COR-L47 (cell line): ENCODE results near the gene SKA1.

Experiments
- DNase-seq: peaks from one replicate; lab custom pipeline; 2025; lab: John Stamatoyannopoulos, UW

Gene SKA1

DNA sequence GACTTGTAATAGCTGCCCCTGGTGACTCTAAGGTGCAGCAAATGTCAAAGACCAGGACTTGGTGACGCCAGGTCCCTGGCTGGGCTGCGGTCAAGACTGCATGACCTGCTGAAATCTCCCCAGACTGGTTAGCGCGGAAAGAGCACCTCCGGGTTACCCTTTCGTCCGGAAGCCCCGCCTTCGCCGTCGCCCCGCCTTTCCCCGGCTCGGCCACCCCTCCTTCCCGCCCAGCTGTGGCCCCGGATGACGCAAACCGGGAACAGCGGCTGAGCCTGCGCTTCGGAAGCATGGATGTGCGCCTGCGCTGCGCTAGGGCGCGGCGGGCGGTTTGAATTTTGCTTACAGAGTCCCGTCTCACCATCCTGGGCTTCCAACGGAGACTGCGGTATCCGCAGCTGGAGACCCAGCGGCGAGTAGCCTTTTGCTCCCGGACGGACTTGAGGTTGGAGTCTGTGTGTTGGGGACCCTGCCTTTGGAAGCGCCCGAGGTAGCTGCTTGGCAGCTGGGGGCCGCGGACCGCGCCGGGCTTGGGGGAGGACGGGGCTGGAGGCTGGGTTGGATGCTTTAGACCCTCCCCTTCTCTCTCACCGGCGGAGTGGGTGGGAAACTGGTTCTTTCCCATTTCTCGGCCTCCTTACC, at the start of gene SKA1:
SKA1 (plus strand) TSS at position 294 of the 639 bp plus-strand sequence. CDS start 785 bp downstream, outside the sequence.
- DNase-seq = peak; percentile 97

GRCh38 chr18:50327983-50328382, 46.9 kb upstream of the SKA1 start:
- no peak for DNase-seq

GRCh38 chr18:50330176-50330575, 44.7 kb upstream of the SKA1 start:
- no peak for DNase-seq

GRCh38 chr18:50331691-50332090, 43.2 kb upstream of the SKA1 start:
- DNase-seq = no peak

DNA sequence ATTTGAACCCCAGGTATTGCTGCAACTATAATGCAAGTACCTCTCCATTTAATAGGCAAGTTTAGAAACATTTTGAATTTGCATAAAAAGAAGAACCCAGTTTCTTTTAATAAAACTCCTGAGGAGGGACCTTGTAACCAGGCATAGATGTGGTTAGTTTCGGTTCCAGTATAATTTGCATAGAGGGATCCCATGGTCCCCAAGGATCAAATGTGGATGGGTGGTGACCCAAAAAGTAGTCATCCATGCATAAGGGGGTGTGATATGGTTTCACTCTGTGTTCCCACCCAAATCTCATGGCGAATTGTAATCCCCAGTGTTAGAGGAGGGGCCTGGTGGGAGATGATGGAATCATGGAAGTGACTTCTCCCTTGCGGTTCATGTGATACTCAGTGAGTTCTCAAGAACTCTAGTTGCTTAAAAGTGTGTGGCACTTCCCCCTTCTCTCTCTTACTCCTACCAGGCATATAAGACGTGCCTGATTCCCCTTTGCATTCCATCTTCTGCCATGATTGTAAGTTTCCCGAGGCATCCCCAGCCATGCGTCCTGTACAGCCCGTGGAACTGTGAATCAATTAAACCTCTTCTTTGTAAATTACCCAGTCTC, 40.2 kb upstream of the SKA1 start:
- no peak for DNase-seq

GRCh38 chr18:50338122-50338521, 36.7 kb upstream of the SKA1 start:
- DNase-seq = no peak

DNA sequence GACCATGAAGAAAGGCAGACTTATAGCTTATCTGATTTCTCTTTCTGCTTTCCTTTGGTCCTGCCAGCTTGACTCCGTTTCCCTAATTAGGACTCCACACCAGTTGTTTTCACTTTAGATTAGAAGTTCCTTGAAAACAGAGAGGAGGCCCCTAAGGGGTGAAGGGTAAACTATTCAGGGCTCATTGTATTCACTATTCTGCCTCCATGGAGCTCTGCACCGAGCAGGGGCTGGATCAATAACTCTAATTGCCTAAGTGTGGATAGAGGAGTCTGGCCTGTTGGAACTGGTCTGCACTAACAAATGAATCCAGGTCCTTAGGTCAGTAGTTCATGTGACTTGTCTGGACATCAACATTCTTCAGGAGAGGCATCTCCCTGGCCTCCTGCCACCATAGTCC, 36.1 kb upstream of the SKA1 start:
- DNase-seq = no peak

DNA sequence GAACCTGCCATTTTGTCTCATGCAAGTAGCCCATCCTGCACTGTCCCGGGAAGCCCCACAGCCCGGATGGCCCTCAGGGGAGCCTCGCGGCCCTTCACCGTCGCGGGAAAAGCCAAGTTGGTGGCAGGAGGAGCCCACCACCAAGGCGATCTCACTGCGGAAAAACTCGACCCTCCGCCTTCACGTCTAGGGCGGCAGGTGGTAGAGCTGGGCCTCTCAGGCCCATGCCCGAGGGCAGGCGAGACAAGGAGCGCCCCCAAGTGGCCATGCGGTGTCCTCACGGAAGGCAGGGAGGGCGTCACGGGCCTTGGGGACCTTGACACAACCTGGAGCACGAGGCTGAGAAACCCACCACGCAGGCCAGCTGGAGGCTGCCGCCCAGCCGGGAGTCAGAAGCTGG, 34.8 kb upstream of the SKA1 start:
- no peak for DNase-seq

DNA sequence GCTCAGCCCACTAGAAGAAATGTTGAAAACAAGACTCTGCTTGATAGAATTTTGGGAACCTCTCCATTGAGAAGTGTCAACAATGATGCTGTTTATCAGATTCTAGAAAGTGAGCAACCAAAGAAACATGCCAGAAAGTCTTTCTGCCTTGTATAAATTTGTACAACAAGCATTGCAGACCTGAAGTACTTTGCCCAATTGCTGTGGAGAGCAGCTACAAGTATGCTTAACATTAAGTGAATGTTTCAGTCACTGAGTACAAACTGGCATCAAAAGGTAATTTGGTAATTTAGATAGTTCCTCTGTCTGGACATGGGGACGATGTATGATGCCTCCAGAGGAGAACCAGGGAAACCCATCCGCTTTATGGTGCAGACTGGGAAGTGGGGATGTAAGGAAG, 33.4 kb upstream of the SKA1 start:
- no peak for DNase-seq

DNA sequence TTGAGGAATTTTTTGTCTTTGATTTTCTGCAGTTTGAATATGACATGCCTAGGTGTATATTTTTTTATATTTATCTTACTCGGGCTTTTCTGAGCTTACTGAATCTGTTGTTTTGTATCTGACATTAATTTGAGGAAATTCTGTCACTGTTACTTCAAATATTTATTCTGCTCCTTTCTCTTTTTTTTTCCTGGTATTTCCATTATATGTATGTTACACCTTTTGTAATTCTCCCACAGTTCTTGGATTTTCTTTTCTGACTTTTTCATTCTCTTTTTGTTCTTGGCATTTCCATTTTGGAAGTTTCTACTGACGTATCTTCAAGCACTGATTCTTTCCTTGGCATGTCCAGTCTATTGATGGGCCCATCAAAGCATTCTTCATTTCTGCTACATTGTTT, 24.1 kb upstream of the SKA1 start:
- no peak for DNase-seq

DNA sequence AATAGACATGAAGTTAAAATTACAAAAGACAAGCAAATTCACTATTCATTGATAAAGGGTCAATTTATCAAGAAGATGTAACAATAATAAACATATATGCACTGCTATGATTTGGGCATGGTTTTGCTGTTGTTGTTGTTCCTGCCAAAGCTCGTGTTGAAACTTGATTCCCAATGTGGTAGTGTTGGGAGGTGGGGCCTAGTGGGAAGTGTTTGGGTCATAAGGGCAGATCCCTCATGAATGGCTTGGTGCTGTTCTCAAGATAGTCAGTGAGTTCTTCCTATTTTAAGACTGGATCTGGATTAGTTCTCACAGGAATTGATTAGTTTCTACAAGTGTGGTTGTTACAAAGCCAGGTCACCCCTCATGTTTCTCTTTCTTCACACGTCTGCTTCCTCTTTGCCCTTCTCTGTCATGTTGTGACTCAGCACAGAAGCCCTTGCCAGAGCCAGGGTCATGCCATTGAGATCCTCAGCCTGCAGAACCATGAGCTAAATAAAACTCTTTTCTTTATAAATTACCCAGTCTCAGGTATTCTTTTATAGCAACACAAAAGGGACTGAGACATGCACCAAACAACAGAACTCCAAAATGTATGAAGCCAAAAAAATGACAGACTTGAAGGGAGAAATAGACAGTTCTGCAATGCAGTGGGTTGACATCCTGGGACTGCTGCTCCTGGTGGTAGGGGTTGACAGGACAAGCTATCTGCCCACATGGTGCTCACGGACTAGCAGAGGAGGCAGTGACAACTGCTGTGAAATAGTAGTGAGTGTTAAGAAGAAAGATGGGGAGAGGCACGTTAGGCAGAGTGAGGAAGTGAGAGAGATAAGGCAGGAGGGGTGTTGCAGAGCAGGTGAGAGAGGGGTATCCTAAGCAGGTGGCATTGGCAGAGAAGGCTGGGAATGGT, 18.6 kb upstream of the SKA1 start:
- no peak for DNase-seq

GRCh38 chr18:50358844-50359243, 16.0 kb upstream of the SKA1 start:
- DNase-seq = no peak

DNA sequence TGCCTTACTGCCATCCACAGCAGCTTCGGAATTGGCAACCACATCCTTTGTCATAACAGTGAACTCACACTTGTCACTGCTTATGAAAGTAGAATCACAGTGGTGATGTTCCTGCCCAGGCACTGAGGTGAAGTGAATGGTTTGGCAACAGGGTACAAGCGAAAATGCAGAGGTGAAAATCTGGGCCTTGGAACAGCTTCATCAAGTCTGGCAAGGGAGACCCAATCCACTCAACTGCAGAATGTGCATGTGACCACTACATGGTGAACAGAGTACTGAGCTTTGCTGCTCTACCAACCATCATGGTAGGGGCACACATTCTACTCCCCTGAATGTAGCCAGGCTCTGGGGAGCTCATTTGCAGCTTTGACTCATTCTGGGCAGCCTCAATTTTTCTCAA, 15.0 kb upstream of the SKA1 start:
- no peak for DNase-seq

DNA sequence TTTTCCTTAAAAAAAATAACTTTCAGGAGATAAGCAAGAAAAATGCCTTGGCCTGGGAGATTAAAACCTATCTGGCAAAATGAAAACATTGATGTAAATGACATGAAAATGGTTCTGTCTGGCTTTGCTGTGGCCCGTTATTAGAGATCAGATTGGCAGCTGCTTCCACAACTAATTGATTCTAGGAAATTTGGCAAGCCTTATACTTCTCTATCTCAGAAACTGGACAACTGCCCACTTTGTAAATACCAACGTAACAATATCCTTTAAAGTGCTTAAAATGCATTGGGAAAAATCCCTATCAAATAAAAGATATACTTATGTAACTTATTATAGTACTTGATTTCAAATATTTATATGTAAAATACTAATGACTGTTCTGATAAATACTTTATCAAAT, 14.2 kb upstream of the SKA1 start:
- no peak for DNase-seq

- no peak for DNase-seq
Measured at GRCh38 chr18:50369672-50370071, 5.2 kb upstream of the SKA1 start.

DNA sequence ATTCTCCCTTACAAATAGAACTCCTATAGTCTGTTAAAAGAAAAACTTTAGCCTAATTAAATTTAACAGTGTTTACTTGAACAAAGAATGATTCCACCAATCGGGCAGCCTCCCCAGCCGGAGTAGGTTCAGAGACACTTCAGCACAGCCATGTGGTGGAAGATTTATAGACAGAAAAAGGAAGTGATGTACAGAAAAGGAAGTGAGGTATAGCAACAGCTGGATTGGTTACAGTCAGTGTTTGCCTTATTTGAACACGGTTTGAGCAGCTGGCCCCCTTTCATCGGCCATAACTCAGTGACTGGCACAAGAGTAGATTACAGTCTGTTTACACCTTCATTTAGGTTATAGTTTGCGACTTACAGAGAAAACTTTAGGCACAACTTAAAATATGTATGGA, 2.1 kb upstream of the SKA1 start:
- DNase-seq = no peak

- DNase-seq = no peak
Measured at GRCh38 chr18:50373561-50374219, 1.2 kb upstream of the SKA1 start.

DNA sequence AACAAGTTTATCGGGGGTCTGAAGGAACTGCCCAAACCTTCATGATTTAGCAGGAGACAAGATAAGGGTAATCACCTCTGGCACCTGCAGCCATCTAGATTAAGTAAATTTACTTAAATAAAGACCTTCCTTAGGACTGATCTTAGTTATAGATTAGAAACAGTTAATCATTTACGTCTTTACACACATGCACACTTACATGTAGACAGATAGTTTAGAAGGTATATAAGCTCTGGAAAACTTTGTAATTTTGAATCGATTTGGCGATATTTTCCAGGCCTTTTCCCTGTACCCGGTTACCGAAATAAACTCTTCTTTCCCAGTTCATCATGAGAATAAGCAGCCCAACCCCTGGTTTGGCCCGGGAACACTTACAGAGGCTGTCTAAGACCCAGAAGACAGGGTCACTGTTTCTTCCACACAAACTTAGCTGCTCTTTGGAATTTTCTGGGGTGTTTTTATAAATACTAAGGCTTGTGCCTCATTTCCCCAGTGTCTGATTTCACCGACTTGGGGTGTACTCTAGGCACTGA, 560 bp upstream of the SKA1 start:
- no peak for DNase-seq

GRCh38 chr18:50377061-50377798, 2.4 kb downstream of the SKA1 start:
- DNase-seq = no peak

DNA sequence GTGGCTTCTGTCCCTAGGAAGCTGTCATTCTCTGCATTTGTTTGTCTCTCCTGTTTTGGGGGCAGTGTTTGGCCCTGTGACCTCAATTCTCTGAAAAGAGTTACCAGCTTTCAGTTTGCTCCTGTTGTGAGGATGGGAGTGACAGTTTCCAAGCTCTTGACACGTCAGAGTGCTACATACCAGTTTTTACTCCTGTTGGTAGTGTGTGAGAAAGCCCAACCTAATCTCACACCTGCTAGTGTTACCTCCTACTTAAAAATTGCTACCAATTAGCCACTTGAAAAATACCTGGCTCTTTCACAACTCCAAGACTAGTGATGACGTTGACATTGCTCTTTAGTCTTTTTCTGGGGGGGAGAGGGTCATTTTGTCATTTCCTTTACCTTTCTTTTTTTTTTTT, 14.1 kb downstream of the SKA1 start:
- no peak for DNase-seq

- no peak for DNase-seq
Measured at GRCh38 chr18:50393802-50394201, 19.0 kb downstream of the SKA1 start.

GRCh38 chr18:50395093-50395492, 20.2 kb downstream of the SKA1 start:
- no peak for DNase-seq
